PC-9 (cell line): Measurements from ENCODE around the gene ACHE. TPM values are rescaled to one million over a fixed set of nuclear protein-coding genes. Genes with fewer than 3 reads are reported as not detected.

ENCODE experiments used
- BruUV-seq: library from RNA; stranded (reverse); fragments of 400-500 nt; replicated peaks from 2 replicates; lab custom pipeline; 2021; lab: Mats Ljungman, UMichigan
- CTCF ChIA-PET: fragments of 300-600 bp; sonication (Branson Sonifier 250); formaldehyde crosslinking; loops from one replicate; lab custom pipeline; 2022; ENCODE audit warnings: antibody characterized with exemption; lab: Charles Lee
- POLR2A ChIA-PET: fragments of 300-600 bp; sonication (Branson Sonifier 250); formaldehyde crosslinking; loops from one replicate; lab custom pipeline; 2022; ENCODE audit warnings: antibody characterized with exemption; ENCODE audit not compliant: unreplicated experiment; lab: Charles Lee
- DNase-seq, 2 experiments: peaks; one replicate each; pipeline versions ENCODE4 v3.0.0 to v3.0.0-alpha.2; 2015 to 2022; ENCODE audit warnings: mixed read lengths in 1 of 2
- H2AFZ ChIP-seq: fragments of 200-600 bp; sonication (generic); 2 replicates; pipeline ENCODE4 v1.8.1; 2017; ENCODE audit warnings: antibody characterized with exemption
- H3F3A ChIP-seq: fragments of 200-600 bp; sonication (generic); 2 replicates; pipeline ENCODE4 v1.8.1; 2017; ENCODE audit warnings: antibody characterized with exemption, mild to moderate bottlenecking, low read depth; ENCODE audit not compliant: insufficient read depth
- H3K27ac ChIP-seq: fragments of 200-600 bp; sonication (generic); 2 replicates; pipeline ENCODE4 v1.6.1; 2016; ENCODE audit warnings: mixed run types
- H3K27me3 ChIP-seq: fragments of 200-600 bp; sonication (generic); 2 replicates; pipeline ENCODE4 v1.6.1; 2016; ENCODE audit warnings: low read depth, mixed run types; ENCODE audit not compliant: insufficient read depth
- H3K36me3 ChIP-seq: fragments of 200-600 bp; sonication (generic); 2 replicates; pipeline ENCODE4 v1.6.1; 2016; ENCODE audit warnings: low read depth, mixed run types
- H3K4me1 ChIP-seq: fragments of 200-600 bp; sonication (generic); replicated peaks from 2 replicates; pipeline ENCODE4 v1.6.1; 2016; ENCODE audit warnings: mixed run types; ENCODE audit not compliant: insufficient read depth
- H3K4me2 ChIP-seq: fragments of 200-600 bp; sonication (generic); 2 replicates; pipeline ENCODE4 v1.6.1; 2017; ENCODE audit warnings: mixed run types
- H3K4me3 ChIP-seq: fragments of 200-600 bp; sonication (generic); 2 replicates; pipeline ENCODE4 v1.6.1; 2016; ENCODE audit warnings: mixed run types
- H3K79me2 ChIP-seq: fragments of 200-600 bp; sonication (generic); 2 replicates; pipeline ENCODE4 v1.6.1; 2017; ENCODE audit warnings: low read depth, mixed run types
- H3K9me2 ChIP-seq: fragments of 200-600 bp; sonication (generic); 2 replicates; pipeline ENCODE4 v1.8.1; 2017; ENCODE audit warnings: mild to moderate bottlenecking; ENCODE audit not compliant: insufficient read depth
- H3K9me3 ChIP-seq: fragments of 200-600 bp; sonication (generic); 2 replicates; pipeline ENCODE4 v1.8.1; 2016; ENCODE audit warnings: low read depth; ENCODE audit not compliant: insufficient read depth
- H4K20me1 ChIP-seq: fragments of 200-600 bp; sonication (generic); 2 replicates; pipeline ENCODE4 v1.8.1; 2017; ENCODE audit not compliant: insufficient read depth
- EZH2 ChIP-seq: fragments of 200-600 bp; sonication (generic); IDR thresholded peaks from 2 replicates; pipeline ENCODE4 v1.8.0; 2017; ENCODE audit warnings: antibody characterized with exemption, low read depth
- intact Hi-C: fragments of 100-400 bp; cut with micrococcal nuclease; formaldehyde crosslinking; loops from one replicate; pipeline ENCODE4 v1.10.0; 2022; ENCODE audit not compliant: unreplicated experiment
- total RNA-seq: library from RNA; stranded (reverse); gene quantifications from 2 replicates; pipeline ENCODE4 v1.2.3, GENCODE V29; 2021
- TF ChIP-seq, protein P1 (sequence below): fragments of 200-600 bp; sonication (generic); conservative IDR thresholded peaks from 2 replicates; pipeline ENCODE4 v1.6.1; 2017; ENCODE audit warnings: mixed run types, antibody characterized with exemption, mild to moderate bottlenecking, moderate library complexity

ACHE gene
- total RNA-seq, 1 experiment from 2014 or later, result 0.35 TPM

DNA sequence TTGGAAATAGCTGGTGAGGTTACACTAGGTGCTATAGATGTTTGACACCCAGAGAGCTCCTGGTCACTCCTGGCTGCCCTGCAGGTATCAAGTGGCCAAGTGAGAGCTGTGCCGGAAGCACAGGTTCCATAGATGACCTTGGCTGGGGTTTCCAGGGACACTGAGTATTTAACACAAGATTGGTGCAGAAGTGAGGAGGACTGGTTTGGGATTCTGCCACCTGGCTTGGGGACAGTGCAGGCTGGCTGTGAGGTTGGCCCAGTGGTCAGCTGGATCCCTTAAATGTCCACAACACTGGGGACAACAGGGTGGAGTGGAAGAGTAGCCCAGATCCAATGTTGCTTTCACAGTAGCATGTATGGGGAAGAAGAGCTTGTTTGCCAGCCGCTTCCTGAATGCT is 5.3 kb upstream of the ACHE start:
- H4K20me1 ChIP-seq, result no peaks in the 10 kb centered on the region
- no peak overlapping the region for H3K27ac ChIP-seq
- CTCF ChIA-PET, result interaction anchor here (0.6 kb wide), 2 partner anchors 57 to 161 kb away, joined by 3 to 6 read pairs; no protein-coding TSS in a partner anchor

DNA sequence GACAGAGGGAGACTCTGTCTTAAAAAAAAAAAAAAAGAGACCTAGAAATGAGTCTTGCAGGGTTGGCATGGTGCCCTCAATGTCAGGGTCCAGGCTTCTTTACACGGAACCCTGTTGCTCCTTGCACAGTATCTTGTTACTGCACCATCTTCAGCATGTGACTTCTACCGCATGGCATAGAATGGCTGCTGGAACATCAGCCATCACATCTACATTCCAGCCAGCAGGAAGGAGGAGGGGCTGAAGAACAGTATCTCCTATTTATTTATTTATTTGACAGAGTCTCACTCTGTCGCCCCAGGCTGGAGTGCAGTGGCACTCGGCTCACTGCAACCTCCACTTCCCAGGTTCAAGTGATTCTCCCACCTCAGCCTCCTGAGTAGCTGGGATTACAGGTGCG is 3.7 kb upstream of the ACHE start:
- Histone ChIP-seq H3K9me3 (no peaks in the 10 kb centered on the region), H3K79me2 (no peaks in the 10 kb centered on the region), H3K4me2 (no peak overlapping the region), H3K27me3 (peaks cover 11% of the 10 kb centered on the region; the same call in 1 of the 2 replicates), H4K20me1 (no peaks in the 10 kb centered on the region), H3K27ac (no peak overlapping the region), H3K4me1 (no peaks in the 10 kb centered on the region), H3K4me3 (no peak overlapping the region), H2AFZ (no peak overlapping the region), H3F3A (no peaks in the 10 kb centered on the region), H3K9me2 (no peaks in the 10 kb centered on the region), H3K36me3 (no peaks in the 10 kb centered on the region)
- intact Hi-C loops, result loop anchor here (10.0 kb wide), 1 partner anchor 635 kb away; no protein-coding TSS in a partner anchor
- no TSS peak for BruUV-seq
- ChIA-PET CTCF (interaction anchor here (0.5 to 0.7 kb wide), 3 partner anchors 11 to 269 kb away, joined by 3 to 9 read pairs (median 8); no protein-coding TSS in a partner anchor), POLR2A (no interaction called here)
- no peak for DNase-seq
- TF ChIP-seq EZH2, result no peak
- TF ChIP-seq, protein P1, sequence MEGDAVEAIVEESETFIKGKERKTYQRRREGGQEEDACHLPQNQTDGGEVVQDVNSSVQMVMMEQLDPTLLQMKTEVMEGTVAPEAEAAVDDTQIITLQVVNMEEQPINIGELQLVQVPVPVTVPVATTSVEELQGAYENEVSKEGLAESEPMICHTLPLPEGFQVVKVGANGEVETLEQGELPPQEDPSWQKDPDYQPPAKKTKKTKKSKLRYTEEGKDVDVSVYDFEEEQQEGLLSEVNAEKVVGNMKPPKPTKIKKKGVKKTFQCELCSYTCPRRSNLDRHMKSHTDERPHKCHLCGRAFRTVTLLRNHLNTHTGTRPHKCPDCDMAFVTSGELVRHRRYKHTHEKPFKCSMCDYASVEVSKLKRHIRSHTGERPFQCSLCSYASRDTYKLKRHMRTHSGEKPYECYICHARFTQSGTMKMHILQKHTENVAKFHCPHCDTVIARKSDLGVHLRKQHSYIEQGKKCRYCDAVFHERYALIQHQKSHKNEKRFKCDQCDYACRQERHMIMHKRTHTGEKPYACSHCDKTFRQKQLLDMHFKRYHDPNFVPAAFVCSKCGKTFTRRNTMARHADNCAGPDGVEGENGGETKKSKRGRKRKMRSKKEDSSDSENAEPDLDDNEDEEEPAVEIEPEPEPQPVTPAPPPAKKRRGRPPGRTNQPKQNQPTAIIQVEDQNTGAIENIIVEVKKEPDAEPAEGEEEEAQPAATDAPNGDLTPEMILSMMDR, result no peak

More for the DNA sequence above, 5.3 kb upstream of the ACHE start:
- Histone ChIP-seq H2AFZ (no peak overlapping the region), H3F3A (no peaks in the 10 kb centered on the region), H3K9me2 (no peaks in the 10 kb centered on the region), H3K4me1 (no peaks in the 10 kb centered on the region), H3K79me2 (no peaks in the 10 kb centered on the region), H3K9me3 (no peaks in the 10 kb centered on the region), H3K27me3 (peaks cover 4% of the 10 kb centered on the region; the same call in 1 of the 2 replicates), H3K4me3 (no peak overlapping the region), H3K4me2 (no peak overlapping the region), H3K36me3 (no peaks in the 10 kb centered on the region)
- intact Hi-C loops, result no loop called here
- POLR2A ChIA-PET, result no interaction called here
- BruUV-seq, result no TSS peak
- TF ChIP-seq, protein P1, result no peak
- TF ChIP-seq EZH2, result no peak
- DNase-seq, result no peak

DNA sequence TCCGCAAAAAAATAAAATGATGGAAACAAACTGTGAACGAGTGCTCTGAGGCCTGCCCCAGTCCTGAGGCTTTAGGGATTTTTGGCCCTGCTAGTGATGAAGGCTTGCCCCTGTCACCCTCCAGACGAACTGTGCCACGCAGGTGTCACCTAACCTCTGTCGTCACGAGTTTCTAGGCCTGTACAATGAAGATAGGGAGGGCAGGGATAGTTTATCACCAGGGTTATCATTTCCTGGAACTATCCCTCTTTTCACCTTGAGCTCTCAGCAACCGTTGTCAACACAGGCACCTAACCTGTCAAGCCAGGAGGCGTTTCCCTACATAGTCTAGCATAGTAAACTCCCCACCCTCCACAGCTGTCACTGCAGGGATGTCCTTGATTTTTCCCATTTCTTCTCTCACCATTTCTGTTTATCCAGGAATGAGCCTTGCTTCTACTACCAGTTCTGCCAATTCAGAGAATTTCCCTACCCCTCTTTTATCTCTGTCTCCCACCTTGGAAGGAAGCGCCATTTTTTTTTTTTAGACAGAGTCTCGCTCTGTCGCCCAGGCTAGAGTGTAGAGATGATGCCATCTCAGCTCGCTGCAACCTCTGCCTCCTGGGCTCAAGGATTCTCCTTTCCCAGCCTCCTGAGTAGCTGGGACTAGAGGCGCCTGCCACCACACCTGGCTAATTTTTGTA is 2.2 kb upstream of the ACHE start:
- no peaks in the 10 kb centered on the region for H3F3A ChIP-seq
- intact Hi-C loops, result loop anchor here (2.0 to 10.0 kb wide), 2 partner anchors 295 to 637 kb away; no protein-coding TSS in a partner anchor
- no TSS peak for BruUV-seq

More for the DNA sequence above, 2.2 kb upstream of the ACHE start:
- TF ChIP-seq, protein P1, result no peak
- TF ChIP-seq EZH2, result no peak
- no peak for DNase-seq
- CTCF ChIA-PET, result interaction anchor here (0.8 kb wide), 1 partner anchor 161 kb away, joined by 3 read pairs; no protein-coding TSS in a partner anchor
- Histone ChIP-seq H3K79me2 (no peaks in the 10 kb centered on the region), H3K27me3 (peaks cover 11% of the 10 kb centered on the region; the same call in 1 of the 2 replicates), H3K27ac (no peak overlapping the region), H3K9me2 (no peaks in the 10 kb centered on the region), H3K9me3 (no peaks in the 10 kb centered on the region), H3K4me1 (no peaks in the 10 kb centered on the region), H4K20me1 (no peaks in the 10 kb centered on the region), H3K36me3 (no peaks in the 10 kb centered on the region), H3K4me2 (no peak overlapping the region), H2AFZ (no peak overlapping the region), H3K4me3 (no peak overlapping the region)
- POLR2A ChIA-PET, result no interaction called here
